GM12801 (cell line): ENCODE data around the gene IGF2BP1.

Experiments used
- CTCF ChIP-seq: IDR thresholded peaks from one replicate; pipeline ENCODE4 v1.5.1; 2011; ENCODE audit warnings: control low read depth; ENCODE audit not compliant: insufficient read length; ENCODE audit errors: extremely low read depth

IGF2BP1 gene

DNA sequence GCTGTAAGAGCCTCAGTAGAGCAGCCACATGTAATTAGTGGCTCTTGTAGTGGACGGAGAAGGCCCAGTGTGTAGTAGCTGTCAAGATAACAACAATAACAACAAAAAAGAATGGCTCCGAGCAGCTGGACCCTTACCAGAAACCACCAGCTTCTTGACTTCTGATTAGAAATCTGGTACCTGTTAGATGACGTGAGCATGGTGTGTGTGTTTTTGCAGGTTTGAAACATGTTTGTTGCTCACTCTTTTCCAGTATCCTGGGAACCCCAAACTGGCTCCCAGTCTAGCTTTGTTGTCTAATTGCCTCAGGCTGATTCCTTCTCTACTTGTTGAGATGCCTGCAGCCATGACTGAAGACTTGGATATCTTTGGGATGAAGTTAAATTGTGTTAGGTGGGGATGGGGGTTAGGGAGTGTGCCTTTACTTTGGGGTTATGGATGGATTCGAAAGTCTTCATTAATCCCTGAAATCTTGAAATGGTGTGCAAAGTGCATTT lies 21.0 kb downstream of the IGF2BP1 start:
- TF ChIP-seq CTCF, result no peak

- no peak for TF ChIP-seq CTCF
These were observed 21.6 kb downstream of the IGF2BP1 start for GRCh38 chr17:49018748-49019147.

GRCh38 chr17:49020609-49021008 lies 23.4 kb downstream of the IGF2BP1 start:
- no peak for TF ChIP-seq CTCF

- no peak for TF ChIP-seq CTCF
These were observed 24.0 kb downstream of the IGF2BP1 start for GRCh38 chr17:49021095-49021767.

DNA sequence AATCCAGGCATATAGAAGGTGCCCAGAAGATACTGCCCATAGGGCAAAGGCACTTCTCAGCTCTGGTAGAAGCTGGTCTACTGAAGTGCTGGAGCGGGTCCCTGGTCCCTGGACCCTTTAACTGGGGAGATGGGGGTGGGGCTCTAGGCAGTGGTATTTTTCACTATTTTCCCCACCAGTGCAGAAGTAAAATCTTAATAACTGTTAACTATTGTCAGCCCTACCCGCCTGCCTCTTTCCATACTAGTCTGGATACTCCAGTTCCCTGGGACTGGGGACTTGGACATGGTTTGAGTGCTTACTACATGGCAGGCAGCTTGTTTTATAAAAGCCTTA lies 24.6 kb downstream of the IGF2BP1 start:
- no peak for TF ChIP-seq CTCF

GRCh38 chr17:49022391-49022941 lies 25.3 kb downstream of the IGF2BP1 start:
- no peak for TF ChIP-seq CTCF

- no peak for TF ChIP-seq CTCF
These were observed 27.3 kb downstream of the IGF2BP1 start for GRCh38 chr17:49024523-49024922.
